GM20431 (cell line): ENCODE measurements around the gene TMCO4.

Experiments used
- in situ Hi-C: fragments of 300-500 bp; cut with MseI, MboI; formaldehyde crosslinking; loops from one replicate; pipeline ENCODE4 v1.15.0; 2020; ENCODE audit warnings: low sequenced_read_pairs; ENCODE audit not compliant: unreplicated experiment

TMCO4 gene

GRCh38 chr1:19785660-19786059, 14.1 kb downstream of the TMCO4 start:
- in situ Hi-C loops: no loop called here

GRCh38 chr1:19780267-19780877, 19.3 kb downstream of the TMCO4 start:
- in situ Hi-C loops: no loop called here

GRCh38 chr1:19776933-19777332, 22.8 kb downstream of the TMCO4 start:
- in situ Hi-C loops: no loop called here

- in situ Hi-C loops: no loop called here
These were observed 23.4 kb downstream of the TMCO4 start for GRCh38 chr1:19776287-19776686.

GRCh38 chr1:19775831-19776230, 23.9 kb downstream of the TMCO4 start:
- in situ Hi-C loops: no loop called here

GRCh38 chr1:19775317-19775716, 24.4 kb downstream of the TMCO4 start:
- in situ Hi-C loops: no loop called here

- in situ Hi-C loops: no loop called here
These were observed 25.4 kb downstream of the TMCO4 start for GRCh38 chr1:19774180-19774785.

- in situ Hi-C loops: no loop called here
These were observed 26.2 kb downstream of the TMCO4 start for GRCh38 chr1:19773485-19773884.

GRCh38 chr1:19772053-19772452, 27.7 kb downstream of the TMCO4 start:
- in situ Hi-C loops: no loop called here

GRCh38 chr1:19771350-19771749, 28.4 kb downstream of the TMCO4 start:
- in situ Hi-C loops: no loop called here

GRCh38 chr1:19770436-19771190, 29.1 kb downstream of the TMCO4 start:
- in situ Hi-C loops: no loop called here

GRCh38 chr1:19769211-19769932, 30.3 kb downstream of the TMCO4 start:
- in situ Hi-C loops: no loop called here

- in situ Hi-C loops: no loop called here
These were observed 31.1 kb downstream of the TMCO4 start for GRCh38 chr1:19768353-19769210.

- in situ Hi-C loops: no loop called here
These were observed 34.1 kb downstream of the TMCO4 start for GRCh38 chr1:19765623-19766022.

- in situ Hi-C loops: no loop called here
These were observed 34.9 kb downstream of the TMCO4 start for GRCh38 chr1:19764848-19765247.

GRCh38 chr1:19762175-19762779, 37.4 kb downstream of the TMCO4 start:
- in situ Hi-C loops: no loop called here

- in situ Hi-C loops: no loop called here
These were observed 40.0 kb downstream of the TMCO4 start for GRCh38 chr1:19759740-19760089.

GRCh38 chr1:19758227-19758830, 41.4 kb downstream of the TMCO4 start:
- in situ Hi-C loops: no loop called here

GRCh38 chr1:19757641-19758040, 42.1 kb downstream of the TMCO4 start:
- in situ Hi-C loops: no loop called here
